ENCODE measurements around the gene SHC4.
"Not testable (repeated sequence)": the region's sequence is repeated elsewhere in the genome, so short reads cannot be mapped to it uniquely, and the experiment has no call there.

The SHC4 gene

DNA sequence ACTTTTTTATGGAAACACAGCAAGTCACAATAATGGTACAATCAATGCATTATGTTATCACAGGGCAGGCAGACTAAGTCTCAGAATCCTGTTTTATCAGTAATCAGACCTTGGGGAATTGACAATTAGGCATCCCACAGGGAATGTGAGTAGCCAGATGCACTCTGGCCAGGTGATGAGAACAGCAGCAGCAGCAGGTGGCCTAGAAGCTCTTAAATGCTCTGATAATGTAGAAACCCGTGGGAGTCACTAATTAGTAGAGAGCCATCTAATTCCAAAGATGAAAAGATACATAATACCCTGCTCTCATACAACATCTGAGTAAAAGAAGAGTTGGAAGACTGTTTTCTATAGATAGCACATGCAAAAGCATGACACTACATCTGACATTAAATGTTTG is 165.4 kb downstream of the SHC4 start:
- TF ChIP-seq, protein P1, sequence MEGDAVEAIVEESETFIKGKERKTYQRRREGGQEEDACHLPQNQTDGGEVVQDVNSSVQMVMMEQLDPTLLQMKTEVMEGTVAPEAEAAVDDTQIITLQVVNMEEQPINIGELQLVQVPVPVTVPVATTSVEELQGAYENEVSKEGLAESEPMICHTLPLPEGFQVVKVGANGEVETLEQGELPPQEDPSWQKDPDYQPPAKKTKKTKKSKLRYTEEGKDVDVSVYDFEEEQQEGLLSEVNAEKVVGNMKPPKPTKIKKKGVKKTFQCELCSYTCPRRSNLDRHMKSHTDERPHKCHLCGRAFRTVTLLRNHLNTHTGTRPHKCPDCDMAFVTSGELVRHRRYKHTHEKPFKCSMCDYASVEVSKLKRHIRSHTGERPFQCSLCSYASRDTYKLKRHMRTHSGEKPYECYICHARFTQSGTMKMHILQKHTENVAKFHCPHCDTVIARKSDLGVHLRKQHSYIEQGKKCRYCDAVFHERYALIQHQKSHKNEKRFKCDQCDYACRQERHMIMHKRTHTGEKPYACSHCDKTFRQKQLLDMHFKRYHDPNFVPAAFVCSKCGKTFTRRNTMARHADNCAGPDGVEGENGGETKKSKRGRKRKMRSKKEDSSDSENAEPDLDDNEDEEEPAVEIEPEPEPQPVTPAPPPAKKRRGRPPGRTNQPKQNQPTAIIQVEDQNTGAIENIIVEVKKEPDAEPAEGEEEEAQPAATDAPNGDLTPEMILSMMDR (IDR thresholded peaks at IDR 0.05; ENCODE audit: low read length, missing control alignments): no peak
- H3K4me3 ChIP-seq (replicated peaks; ENCODE audit: low read depth, low read length): no peak overlapping the region
- DNase-seq (ENCODE audit: low read depth): no peak

DNA sequence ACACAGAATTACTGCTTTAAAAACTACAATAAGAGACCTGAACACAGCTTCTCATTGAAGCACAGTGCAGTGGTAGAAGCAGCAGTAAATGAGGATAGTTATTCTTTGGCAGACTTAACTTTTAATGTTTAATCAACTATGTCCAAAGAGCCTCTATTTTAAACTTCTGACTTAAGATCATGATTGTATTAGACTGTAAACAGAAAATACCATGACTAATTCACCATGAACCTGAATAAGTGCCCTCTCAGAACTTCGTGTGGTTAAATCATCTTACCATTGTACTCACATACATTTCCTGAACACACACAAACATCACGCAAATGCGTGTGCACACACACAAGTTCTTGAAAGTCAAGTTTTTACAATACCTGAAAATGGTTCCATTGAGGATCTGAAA is 166.8 kb downstream of the SHC4 start:
- DNase-seq (ENCODE audit: low read depth): peak; percentile 49
- H3K4me3 ChIP-seq (replicated peaks; ENCODE audit: low read depth, low read length): no peak overlapping the region
- TF ChIP-seq, protein P1 (IDR thresholded peaks at IDR 0.05; ENCODE audit: low read length, missing control alignments): no peak

DNA sequence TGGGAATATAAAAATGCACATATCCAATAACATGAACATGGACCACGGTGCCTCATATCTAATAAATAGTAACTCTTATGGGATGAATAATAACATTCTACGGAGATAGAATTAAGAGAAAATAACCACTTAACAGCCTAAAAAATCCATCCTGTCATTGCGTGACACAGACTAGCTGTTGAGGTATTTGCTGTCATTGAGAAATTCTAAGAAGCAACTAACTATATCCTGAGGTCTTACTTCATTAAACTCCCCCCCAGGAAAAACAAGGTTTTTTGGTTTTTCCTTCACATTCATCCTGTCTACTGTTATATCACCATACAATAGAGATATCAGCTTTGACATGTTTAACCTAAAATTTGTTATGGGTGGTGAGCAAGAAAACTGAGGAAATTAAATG is 167.2 kb downstream of the SHC4 start:
- TF ChIP-seq, protein P1 (IDR thresholded peaks at IDR 0.05; ENCODE audit: low read length, missing control alignments): no peak
- DNase-seq (ENCODE audit: low read depth): no peak
- H3K4me3 ChIP-seq (replicated peaks; ENCODE audit: low read depth, low read length): no peak overlapping the region

DNA sequence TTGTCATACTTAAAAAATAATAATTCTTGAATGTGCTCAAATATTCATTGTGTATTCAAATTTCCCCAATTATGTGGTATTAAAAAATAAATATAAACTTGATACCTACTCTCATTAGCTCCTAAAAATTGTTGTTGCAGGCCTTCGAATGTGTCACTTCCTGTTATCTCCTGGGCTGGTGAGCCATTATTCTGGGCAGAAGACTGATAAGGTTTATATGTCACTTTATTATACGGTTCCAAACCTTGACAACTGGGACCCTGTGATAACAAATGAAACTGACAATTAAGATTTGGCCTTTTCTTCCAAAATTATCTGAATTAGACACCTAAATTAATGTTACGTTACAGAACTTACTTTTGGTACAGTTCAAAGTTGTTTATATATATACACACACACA is 167.8 kb downstream of the SHC4 start:
- TF ChIP-seq, protein P1 (IDR thresholded peaks at IDR 0.05; ENCODE audit: low read length, missing control alignments): no peak
- DNase-seq (ENCODE audit: low read depth): no peak

DNA sequence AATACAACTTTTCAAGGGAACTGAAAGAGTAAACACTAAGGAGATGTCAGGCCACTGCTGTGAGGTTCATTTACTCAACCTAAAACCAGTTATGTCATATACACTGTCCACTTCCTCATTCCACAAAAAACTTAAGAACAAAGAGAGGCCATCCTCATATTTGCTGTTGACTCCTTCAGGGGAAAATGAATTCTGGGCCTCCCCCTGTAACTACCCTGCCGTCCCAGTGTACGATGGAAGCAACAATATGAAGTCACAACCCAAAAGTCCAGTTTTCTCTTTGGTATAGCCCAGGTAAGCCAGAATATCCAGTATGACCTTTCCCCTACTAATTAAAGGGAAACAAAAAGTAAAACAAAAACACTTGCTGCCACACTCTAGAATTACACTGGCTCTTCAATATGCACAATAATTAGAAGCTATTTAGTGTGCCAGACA is 169.0 kb downstream of the SHC4 start:
- TF ChIP-seq, protein P1 (IDR thresholded peaks at IDR 0.05; ENCODE audit: low read length, missing control alignments): no peak
- H3K4me3 ChIP-seq (replicated peaks; ENCODE audit: low read depth, low read length): no peak overlapping the region
- DNase-seq (ENCODE audit: low read depth): peak; percentile 40

More for the DNA sequence above, 167.8 kb downstream of the SHC4 start:
- no peak overlapping the region for H3K4me3 ChIP-seq (replicated peaks; ENCODE audit: low read depth, low read length)

DNA sequence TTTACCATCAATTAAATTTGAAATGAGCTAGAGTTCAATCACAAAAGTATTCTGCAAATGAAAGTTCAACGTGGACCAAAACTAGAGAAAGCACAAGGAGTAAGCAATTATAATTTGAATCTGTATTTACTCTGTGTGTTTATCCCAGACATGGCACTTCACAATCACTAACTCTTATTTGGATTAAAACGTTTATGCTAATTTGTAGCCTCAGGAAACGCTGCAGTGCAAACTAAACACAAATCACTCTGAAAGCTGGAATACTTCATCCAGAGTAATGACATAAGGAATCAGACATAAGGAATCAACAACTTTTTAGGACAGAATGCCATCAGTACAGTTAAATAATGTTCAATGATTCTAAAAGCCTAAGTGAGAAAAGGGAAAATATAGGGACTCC is 171.3 kb downstream of the SHC4 start:
- no peak for DNase-seq (ENCODE audit: low read depth)
- H3K4me3 ChIP-seq (replicated peaks; ENCODE audit: low read depth, low read length): no peak overlapping the region
- TF ChIP-seq, protein P1 (IDR thresholded peaks at IDR 0.05; ENCODE audit: low read length, missing control alignments): no peak

DNA sequence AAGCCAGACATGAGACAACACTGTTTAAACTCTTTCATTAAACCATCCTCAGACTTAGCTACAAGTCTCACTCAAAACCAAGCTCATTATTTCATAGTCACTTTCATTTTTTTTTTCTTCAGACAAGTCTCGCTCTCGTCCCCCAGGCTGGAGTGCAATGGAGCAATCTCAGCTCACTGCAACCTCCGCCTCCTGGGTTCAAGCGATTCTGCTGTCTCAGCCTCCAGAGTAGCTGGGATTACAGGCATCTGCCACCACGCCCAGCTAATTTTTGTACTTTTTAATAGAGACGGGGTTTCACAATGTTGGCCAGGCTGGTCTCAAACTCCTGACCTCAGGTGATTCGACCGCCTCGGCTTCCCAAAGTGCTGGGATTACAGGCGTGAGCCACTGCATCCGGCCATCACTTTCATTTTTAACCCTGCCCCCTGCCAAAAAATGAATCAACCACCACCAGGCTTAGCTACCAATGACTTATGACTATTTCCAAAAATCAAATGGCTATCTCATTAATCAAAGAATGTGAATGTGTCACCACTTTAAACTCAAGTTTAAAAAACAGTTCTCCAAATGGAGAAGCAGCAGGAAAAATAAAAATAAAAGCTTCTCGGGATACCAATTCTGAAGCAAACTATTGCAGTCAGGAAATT is 173.1 kb downstream of the SHC4 start:
- not testable (repeated sequence) for H3K4me3 ChIP-seq (replicated peaks; ENCODE audit: low read depth, low read length); DNase-seq (ENCODE audit: low read depth)
